Measurements from ENCODE around the gene NEURL1B. TPM values are rescaled to one million over a fixed set of nuclear protein-coding genes. Genes with fewer than 3 reads are reported as not detected.

Gene NEURL1B
- total RNA-seq, 1 experiment from 2014 or later = 2.8 TPM

DNA sequence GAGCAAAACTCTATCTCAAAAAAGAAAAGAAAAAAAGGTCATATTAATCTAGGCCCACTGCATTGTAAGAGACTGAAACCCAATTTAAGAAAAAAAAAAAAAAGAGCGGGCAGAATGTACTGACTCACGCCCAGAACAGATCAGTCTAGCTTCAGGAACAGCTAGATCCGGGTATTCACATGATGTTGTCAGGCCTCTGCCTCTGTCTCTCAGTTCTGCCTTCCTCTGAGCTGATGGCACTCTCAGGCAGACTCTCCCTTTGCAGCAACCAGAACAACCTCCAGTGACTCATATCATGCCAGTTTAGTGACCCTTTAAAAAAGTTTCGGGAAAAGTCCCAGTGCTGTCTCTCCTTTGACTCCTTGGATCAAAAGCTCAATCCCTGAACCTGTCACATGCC lies 53.0 kb downstream of the NEURL1B start:
- CTCF ChIA-PET = interaction anchor here (0.7 kb wide), 2 partner anchors 77 to 137 kb away, joined by 3 to 4 read pairs; no protein-coding TSS in a partner anchor
- no peak overlapping the region for H3K27ac Mint-ChIP-seq (ENCODE audit: unreplicated experiment)

DNA sequence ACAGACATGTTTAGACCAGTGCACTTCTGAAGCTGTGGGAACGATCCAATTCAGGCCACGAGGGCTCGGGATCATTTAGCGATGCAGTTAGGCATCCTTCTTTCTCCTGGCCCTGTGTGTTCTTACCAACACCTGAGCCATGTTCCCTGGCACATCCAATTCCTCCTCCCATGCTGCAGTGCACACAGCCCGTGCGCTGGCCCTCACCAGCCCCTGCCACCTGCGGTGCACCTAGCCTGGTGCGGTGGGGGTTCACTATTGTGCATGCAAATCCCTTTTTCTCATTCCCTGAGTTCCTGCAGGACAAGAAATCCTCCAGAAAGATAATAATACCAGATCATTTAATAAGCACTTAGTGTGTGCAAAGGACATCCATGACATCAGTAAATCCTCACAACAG lies 53.5 kb downstream of the NEURL1B start:
- intact Hi-C loops (cut with micrococcal nuclease; ENCODE audit: unreplicated experiment) = loop anchor here (10.0 kb wide), 1 partner anchor 130 kb away; no protein-coding TSS in a partner anchor
- TF ChIP-seq, protein P1, sequence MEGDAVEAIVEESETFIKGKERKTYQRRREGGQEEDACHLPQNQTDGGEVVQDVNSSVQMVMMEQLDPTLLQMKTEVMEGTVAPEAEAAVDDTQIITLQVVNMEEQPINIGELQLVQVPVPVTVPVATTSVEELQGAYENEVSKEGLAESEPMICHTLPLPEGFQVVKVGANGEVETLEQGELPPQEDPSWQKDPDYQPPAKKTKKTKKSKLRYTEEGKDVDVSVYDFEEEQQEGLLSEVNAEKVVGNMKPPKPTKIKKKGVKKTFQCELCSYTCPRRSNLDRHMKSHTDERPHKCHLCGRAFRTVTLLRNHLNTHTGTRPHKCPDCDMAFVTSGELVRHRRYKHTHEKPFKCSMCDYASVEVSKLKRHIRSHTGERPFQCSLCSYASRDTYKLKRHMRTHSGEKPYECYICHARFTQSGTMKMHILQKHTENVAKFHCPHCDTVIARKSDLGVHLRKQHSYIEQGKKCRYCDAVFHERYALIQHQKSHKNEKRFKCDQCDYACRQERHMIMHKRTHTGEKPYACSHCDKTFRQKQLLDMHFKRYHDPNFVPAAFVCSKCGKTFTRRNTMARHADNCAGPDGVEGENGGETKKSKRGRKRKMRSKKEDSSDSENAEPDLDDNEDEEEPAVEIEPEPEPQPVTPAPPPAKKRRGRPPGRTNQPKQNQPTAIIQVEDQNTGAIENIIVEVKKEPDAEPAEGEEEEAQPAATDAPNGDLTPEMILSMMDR (IDR thresholded peaks at IDR 0.05; ENCODE audit: unreplicated experiment) = no peak
- H3K4me3 Mint-ChIP-seq (ENCODE audit: low read depth, unreplicated experiment) = no peak overlapping the region
- H3K4me1 Mint-ChIP-seq (ENCODE audit: low read depth, unreplicated experiment) = peaks cover 10% of the 10 kb centered on the region
- H3K36me3 Mint-ChIP-seq (ENCODE audit: insufficient read depth, unreplicated experiment) = peaks cover 11% of the 10 kb centered on the region
- peaks cover 7% of the 10 kb centered on the region for H3K27me3 Mint-ChIP-seq (ENCODE audit: unreplicated experiment)
- DNase-seq = no peak
- no TSS peak for BruUV-seq (replicated peaks)
- no peak overlapping the region for H3K27ac Mint-ChIP-seq (ENCODE audit: unreplicated experiment)
- CTCF ChIA-PET = interaction anchor here (0.7 kb wide), 2 partner anchors 77 to 137 kb away, joined by 3 to 4 read pairs; no protein-coding TSS in a partner anchor
- no peaks in the 10 kb centered on the region for H3K9me3 Mint-ChIP-seq (ENCODE audit: low read depth, unreplicated experiment)

More for the DNA sequence above, 53.0 kb downstream of the NEURL1B start:
- Mint-ChIP-seq H3K4me3 (ENCODE audit: low read depth, unreplicated experiment) (no peak overlapping the region), H3K27me3 (ENCODE audit: unreplicated experiment) (peaks cover 2% of the 10 kb centered on the region), H3K4me1 (ENCODE audit: low read depth, unreplicated experiment) (peaks cover 14% of the 10 kb centered on the region), H3K9me3 (ENCODE audit: low read depth, unreplicated experiment) (no peaks in the 10 kb centered on the region), H3K36me3 (ENCODE audit: insufficient read depth, unreplicated experiment) (peaks cover 11% of the 10 kb centered on the region)
- intact Hi-C loops (cut with micrococcal nuclease; ENCODE audit: unreplicated experiment) = loop anchor here (10.0 kb wide), 1 partner anchor 129 kb away; no protein-coding TSS in a partner anchor
- BruUV-seq (replicated peaks) = no TSS peak
- TF ChIP-seq, protein P1 (IDR thresholded peaks at IDR 0.05; ENCODE audit: unreplicated experiment) = no peak
- no peak for DNase-seq

DNA sequence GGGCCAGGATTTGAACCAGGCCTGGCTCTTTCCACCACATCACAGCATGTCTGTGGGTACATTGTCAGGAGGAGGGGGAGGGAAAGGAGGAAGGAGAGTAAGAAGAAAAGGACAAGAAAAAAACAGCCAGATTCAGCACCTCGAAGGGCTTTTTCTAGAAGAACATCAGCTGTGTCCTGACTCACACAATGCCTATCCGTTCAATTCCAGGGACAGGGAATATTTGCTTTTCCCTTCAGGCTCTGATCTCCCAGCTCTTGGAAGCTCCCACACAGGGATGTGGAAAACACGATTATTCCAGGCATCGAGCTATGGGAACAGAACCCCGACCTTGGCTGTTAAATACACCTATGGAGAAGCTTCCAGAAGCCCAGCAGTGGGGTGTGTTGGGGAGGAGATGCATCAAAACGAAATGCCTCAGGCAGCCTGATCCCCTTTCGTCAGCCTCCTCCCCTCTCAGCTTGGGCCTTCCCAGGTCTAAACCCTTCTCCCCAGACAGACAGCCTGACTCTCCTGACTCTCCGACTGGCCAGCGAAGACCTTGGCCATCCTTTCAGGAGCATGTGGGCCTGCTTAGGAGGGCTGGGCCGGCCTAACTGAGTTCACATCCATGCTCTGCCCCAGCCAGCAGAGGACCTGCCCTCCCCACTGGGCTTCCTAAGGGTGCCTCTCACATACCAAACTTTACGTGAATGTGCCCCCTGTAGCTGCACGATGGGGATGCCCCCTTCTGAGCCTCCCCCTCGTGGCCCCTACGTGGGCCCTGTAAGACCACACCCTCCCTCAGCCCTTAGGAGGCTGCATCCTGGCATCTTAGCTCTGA lies 54.4 kb downstream of the NEURL1B start:
- DNase-seq = no peak
- Mint-ChIP-seq H3K4me1 (ENCODE audit: low read depth, unreplicated experiment) (peaks cover 10% of the 10 kb centered on the region), H3K27me3 (ENCODE audit: unreplicated experiment) (peaks cover 16% of the 10 kb centered on the region), H3K27ac (ENCODE audit: unreplicated experiment) (no peak overlapping the region), H3K36me3 (ENCODE audit: insufficient read depth, unreplicated experiment) (peaks cover 11% of the 10 kb centered on the region), H3K9me3 (ENCODE audit: low read depth, unreplicated experiment) (no peaks in the 10 kb centered on the region), H3K4me3 (ENCODE audit: low read depth, unreplicated experiment) (no peak overlapping the region)
- intact Hi-C loops (cut with micrococcal nuclease; ENCODE audit: unreplicated experiment) = loop anchor here (5.0 to 10.0 kb wide), 2 partner anchors 131 to 588 kb away; no protein-coding TSS in a partner anchor
- no TSS peak for BruUV-seq (replicated peaks)
- TF ChIP-seq, protein P1 (IDR thresholded peaks at IDR 0.05; ENCODE audit: unreplicated experiment) = no peak
- CTCF ChIA-PET = interaction anchor here (0.5 kb wide), 1 partner anchor 212 kb away, joined by 3 read pairs; no protein-coding TSS in a partner anchor

DNA sequence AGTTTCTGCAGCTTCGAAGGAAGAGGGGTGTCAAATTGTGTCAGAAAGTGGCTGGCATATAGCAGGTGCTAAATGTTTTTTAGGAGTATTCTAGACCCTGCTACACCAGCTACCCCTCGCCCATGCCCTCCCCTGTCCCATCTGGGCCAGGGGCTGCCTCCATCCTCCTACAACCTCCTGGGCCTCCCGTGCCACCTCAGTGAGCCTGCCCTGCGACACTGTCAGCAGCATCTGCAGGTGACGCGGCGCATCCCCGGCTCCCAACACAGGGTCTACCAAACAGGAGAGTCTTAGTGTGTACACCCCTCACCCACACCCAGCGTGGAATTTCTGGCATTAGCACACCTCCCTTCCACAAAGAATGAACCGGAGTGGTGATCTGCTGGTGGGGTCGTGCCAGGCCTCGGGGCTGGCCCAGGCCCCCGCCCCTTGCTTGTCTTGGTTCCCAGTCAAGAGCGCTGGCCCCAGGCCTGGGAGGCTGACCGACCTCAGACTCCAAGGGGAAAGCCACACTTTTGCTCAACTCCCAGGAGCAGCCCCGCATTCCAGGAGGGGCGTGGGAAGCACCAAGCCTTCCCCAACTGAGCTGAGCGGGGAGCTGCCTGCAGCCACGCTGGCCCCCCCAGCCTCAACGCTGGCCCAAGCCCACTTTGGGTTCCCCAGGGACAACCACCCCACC lies 55.2 kb downstream of the NEURL1B start:
- intact Hi-C loops (cut with micrococcal nuclease; ENCODE audit: unreplicated experiment) = loop anchor here (5.0 to 10.0 kb wide), 2 partner anchors 132 to 589 kb away; no protein-coding TSS in a partner anchor
- Mint-ChIP-seq H3K4me3 (ENCODE audit: low read depth, unreplicated experiment) (no peak overlapping the region), H3K36me3 (ENCODE audit: insufficient read depth, unreplicated experiment) (peaks cover 11% of the 10 kb centered on the region), H3K4me1 (ENCODE audit: low read depth, unreplicated experiment) (peaks cover 10% of the 10 kb centered on the region), H3K27me3 (ENCODE audit: unreplicated experiment) (peaks cover 25% of the 10 kb centered on the region), H3K27ac (ENCODE audit: unreplicated experiment) (no peak overlapping the region), H3K9me3 (ENCODE audit: low read depth, unreplicated experiment) (no peaks in the 10 kb centered on the region)
- CTCF ChIA-PET = interaction anchor here (0.8 kb wide), 2 partner anchors 30 to 217 kb away, joined by 3 to 5 read pairs; no protein-coding TSS in a partner anchor
- BruUV-seq (replicated peaks) = no TSS peak
- DNase-seq = no peak
- TF ChIP-seq, protein P1 (IDR thresholded peaks at IDR 0.05; ENCODE audit: unreplicated experiment) = no peak

Measured in Calu3 (cell line).